GM12878 (cell line): ENCODE measurements around the gene NAV2. TPM values are rescaled to one million over a fixed set of nuclear protein-coding genes. Genes with fewer than 3 reads are reported as not detected.

Experiments used
- ATAC-seq: fragments of 200-7000 bp; cut with Tn5 transposase; 3 replicates; pipeline ENCODE4 v1.9.1; 2020; ENCODE audit warnings: mild to moderate bottlenecking, moderate library complexity
- BruUV-seq: library from RNA; stranded (reverse); fragments of 400-500 nt; replicated peaks from 2 replicates; lab custom pipeline; 2021; lab: Mats Ljungman, UMichigan
- CTCF ChIA-PET: fragments of 300-600 bp; sonication (Branson Sonifier 250); formaldehyde crosslinking; extraction: SDS; loops from one replicate; lab custom pipeline; 2021; ENCODE audit warnings: inconsistent platforms; lab: Yijun Ruan, JAX
- POLR2A ChIA-PET: fragments of 350-600 bp; formaldehyde crosslinking; extraction: SDS; loops from one replicate; lab custom pipeline; 2021; ENCODE audit warnings: inconsistent platforms; lab: Charles Lee
- RAD21 ChIA-PET: fragments of 300-600 bp; sonication (Branson Sonifier 250); formaldehyde crosslinking; loops from one replicate; lab custom pipeline; 2023; ENCODE audit warnings: antibody characterized with exemption; ENCODE audit not compliant: unreplicated experiment; lab: Charles Lee
- SMC1A ChIA-PET: fragments of 300-600 bp; sonication (Branson Sonifier 250); formaldehyde crosslinking; loops from one replicate; lab custom pipeline; 2023; ENCODE audit not compliant: unreplicated experiment, uncharacterized antibody; lab: Charles Lee
- DNase-seq: peaks from one replicate; pipeline ENCODE4 v3.0.0-alpha.2; 2011; ENCODE audit warnings: low read depth, low spot score
- FAIRE-seq: peaks from 3 replicates; lab custom pipeline; 2011; peaks lifted over from hg19 to GRCh38; lab: Jason Lieb, UNC
- H2AFZ ChIP-seq: 2 replicates; pipeline ENCODE4 v1.6.0; 2011; ENCODE audit warnings: low read depth, low read length, control low read depth; ENCODE audit not compliant: control insufficient read depth
- H3K27ac ChIP-seq: 2 replicates; pipeline ENCODE4 v1.5.1; 2011; ENCODE audit warnings: control low read depth; ENCODE audit not compliant: control insufficient read depth, insufficient read depth
- H3K27me3 ChIP-seq, 2 experiments: replicated peaks in 1 of 2; 2 replicates each; pipeline versions ENCODE4 v1.6.0 to v1.6.1; 2011; ENCODE audit warnings: low read length in 1 of 2; ENCODE audit not compliant: control insufficient read depth in 2 of 2, insufficient read depth in 2 of 2
- H3K36me3 ChIP-seq, 2 experiments: 2 replicates each; pipeline ENCODE4 v1.5.1; 2011; ENCODE audit warnings: low read length in 1 of 2; ENCODE audit not compliant: control insufficient read depth in 2 of 2, insufficient read depth in 2 of 2
- H3K4me1 ChIP-seq: 2 replicates; pipeline ENCODE4 v1.6.1; 2011; ENCODE audit warnings: mild to moderate bottlenecking, low read length, moderate library complexity, mixed read lengths; ENCODE audit not compliant: control insufficient read depth, insufficient read depth
- H3K4me2 ChIP-seq: 2 replicates; pipeline ENCODE4 v1.6.0; 2011; ENCODE audit warnings: control low read depth; ENCODE audit not compliant: control insufficient read depth, insufficient read depth
- H3K4me3 ChIP-seq: fragments of 200-600 bp; sonication (generic); 2 replicates; pipeline ENCODE4 v1.5.1; 2016
- H3K79me2 ChIP-seq: 2 replicates; pipeline ENCODE4 v1.6.0; 2011; ENCODE audit warnings: low read length; ENCODE audit not compliant: control insufficient read depth, insufficient read depth
- H3K9ac ChIP-seq: 2 replicates; pipeline ENCODE4 v1.8.0; 2011; ENCODE audit warnings: low read length, control low read depth, mixed read lengths; ENCODE audit not compliant: control insufficient read depth, insufficient read depth
- H3K9me3 ChIP-seq: replicated peaks from 3 replicates; pipeline ENCODE4 v1.5.1; 2011; ENCODE audit warnings: mild to moderate bottlenecking, low read length; ENCODE audit not compliant: control insufficient read depth, insufficient read depth
- H4K20me1 ChIP-seq: 2 replicates; pipeline ENCODE4 v1.6.0; 2011; ENCODE audit not compliant: control insufficient read depth, insufficient read depth
- BCLAF1 ChIP-seq: fragments of 450-650 bp; IDR thresholded peaks from 2 replicates; pipeline ENCODE4 v1.6.1; 2017; ENCODE audit warnings: antibody characterized with exemption, mild to moderate bottlenecking, moderate library complexity
- NFYA ChIP-seq: IDR thresholded peaks from 2 replicates; pipeline ENCODE4 v1.6.1; 2011; ENCODE audit warnings: low read depth, mild to moderate bottlenecking, low read length, improper control_type of control experiment, borderline replicate concordance
- SUPT20H ChIP-seq: IDR thresholded peaks from 2 replicates; pipeline ENCODE4 v1.6.1; 2011; ENCODE audit warnings: low read depth, mild to moderate bottlenecking, low read length, moderate library complexity, borderline replicate concordance; ENCODE audit not compliant: control insufficient read depth
- ZNF217 ChIP-seq: fragments of 450-650 bp; IDR thresholded peaks from 2 replicates; pipeline ENCODE4 v1.6.1; 2017; ENCODE audit warnings: antibody characterized with exemption, mild to moderate bottlenecking
- WGBS: methylation state at CpG from one replicate; pipeline ENCODE4 v1.1.6; 2016; ENCODE audit warnings: low lambda C conversion rate; ENCODE audit not compliant: insufficient replicate concordance, insufficient coverage; ENCODE audit errors: missing lambda C conversion rate; 5-methylcytosine and 5-hydroxymethylcytosine counted together
- in situ Hi-C: fragments of 300-500 bp; cut with MboI; formaldehyde crosslinking; loops from 9 replicates; pipeline ENCODE4 v1.14.3; 2018; ENCODE audit warnings: mixed read lengths
- intact Hi-C: fragments of 100-400 bp; cut with micrococcal nuclease; formaldehyde crosslinking; loops from one replicate; pipeline ENCODE4 v1.14.2; 2022; ENCODE audit not compliant: unreplicated experiment
- polyA plus RNA-seq, 11 experiments: library from polyadenylated mRNA; depleted of rRNA in 4 of 11; unstranded in 6 of 11; stranded (reverse) in 5 of 11; fragments of >200 nt; fragmentation: Nextera tagmentation in 4 of 11; fragmentation: Illumina TruSeq in 1 of 11; extraction: Ambion mirVana in 4 of 11; extraction: Trizol in 1 of 11; gene quantifications; 1 replicate in 1 of 11; 2 replicates in 10 of 11; pipeline versions ENCODE4 v1.2.1 to v1.2.3, GENCODE V29; 2011 to 2016; ENCODE audit warnings: inconsistent platforms in 2 of 11, missing spikeins in 2 of 11, low read depth in 1 of 11
- total RNA-seq, 4 experiments: library from RNA; depleted of rRNA in 3 of 4; stranded (reverse); fragments of >200 nt in 3 of 4; fragmentation: Illumina TruSeq in 1 of 4; extraction: Trizol in 1 of 4; gene quantifications; 2 replicates each; pipeline versions ENCODE4 v1.2.1 to v1.2.3, GENCODE V29; 2013 to 2021
- TF ChIP-seq, protein P1 (sequence below): IDR thresholded peaks from 2 replicates; pipeline ENCODE4 v1.6.1; 2012; ENCODE audit warnings: low read depth, low read length, improper control_type of control experiment

Gene NAV2
- total and polyA plus RNA-seq, 10 of the 15 experiments (the other 5 are each of a cell fraction or from before 2014, with no cell fraction given), result 0.35 to 6.1 (median 1.1) TPM

- Histone ChIP-seq H4K20me1 (no peaks in the 10 kb centered on the region), H3K9me3 (no peaks in the 10 kb centered on the region), H3K4me1 (peaks cover 2% of the 10 kb centered on the region; the same call in 1 of the 2 replicates), H3K27me3 (no peaks in the 10 kb centered on the region; a peak in 1 of 4 replicates), H2AFZ (no peak overlapping the region), H3K27ac (no peak overlapping the region), H3K9ac (no peak overlapping the region), H3K79me2 (no peaks in the 10 kb centered on the region), H3K36me3 (no peaks in the 10 kb centered on the region), H3K4me2 (no peak overlapping the region), H3K4me3 (no peak overlapping the region)
- POLR2A ChIA-PET, result no interaction called here
- CTCF ChIA-PET, result interaction anchor here (1.4 kb wide), 1 partner anchor 9 kb away, joined by 3 read pairs; no protein-coding TSS in a partner anchor
- SMC1A ChIA-PET, result no interaction called here
- RAD21 ChIA-PET, result no interaction called here
- BruUV-seq, result no TSS peak
- TF ChIP-seq SUPT20H (no peak), ZNF217 (no peak), NFYA (no peak), BCLAF1 (no peak)
- TF ChIP-seq, protein P1, sequence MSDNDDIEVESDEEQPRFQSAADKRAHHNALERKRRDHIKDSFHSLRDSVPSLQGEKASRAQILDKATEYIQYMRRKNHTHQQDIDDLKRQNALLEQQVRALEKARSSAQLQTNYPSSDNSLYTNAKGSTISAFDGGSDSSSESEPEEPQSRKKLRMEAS, result no peak
- ATAC-seq (no peak), FAIRE-seq (no peak), DNase-seq (no peak)
- in situ Hi-C loops (no loop called here), intact Hi-C loops (no loop called here)
- 57% methylated on average over 4 of the region's 4 CpGs for WGBS
Measured at GRCh38 chr11:19961225-19961624, 248.6 kb downstream of the NAV2 start.
